Endodermal cell (in vitro differentiated cells): ENCODE results near the gene RAPGEF4. TPM values are rescaled to one million over a fixed set of nuclear protein-coding genes. Genes with fewer than 3 reads are reported as not detected.
A peak's percentile ranks its signal among the peaks of the same experiment; 100 is the strongest.

Experiments
- DNase-seq: peaks from one replicate; pipeline ENCODE4 v3.0.0-alpha.2; 2017
- H3K27ac ChIP-seq: 2 replicates; pipeline ENCODE4 v1.5.1; 2013; ENCODE audit warnings: mild to moderate bottlenecking, low read depth, low read length, moderate library complexity
- H3K27me3 ChIP-seq: 2 replicates; pipeline ENCODE4 v1.6.1; 2013; ENCODE audit warnings: mild to moderate bottlenecking, low read length, moderate library complexity; ENCODE audit not compliant: insufficient read depth, control insufficient read depth, poor library complexity, severe bottlenecking
- H3K36me3 ChIP-seq: 2 replicates; pipeline ENCODE4 v1.7.0; 2013; ENCODE audit warnings: mild to moderate bottlenecking, low read length, moderate library complexity; ENCODE audit not compliant: control insufficient read depth, insufficient read depth
- H3K4me1 ChIP-seq: one replicate; pipeline ENCODE4 v1.7.0; 2013; ENCODE audit warnings: low read length; ENCODE audit not compliant: control insufficient read depth, insufficient read depth
- H3K4me3 ChIP-seq: 2 replicates; pipeline ENCODE4 v1.5.1; 2013; ENCODE audit warnings: mild to moderate bottlenecking, low read length, moderate library complexity
- H3K9ac ChIP-seq: 2 replicates; pipeline ENCODE4 v1.6.1; 2013; ENCODE audit warnings: mild to moderate bottlenecking, low read length, moderate library complexity; ENCODE audit not compliant: poor library complexity, severe bottlenecking; ENCODE audit errors: extremely low read depth
- H3K9me3 ChIP-seq: 2 replicates; pipeline ENCODE4 v1.6.1; 2013; ENCODE audit warnings: mild to moderate bottlenecking, low read length, moderate library complexity; ENCODE audit not compliant: control insufficient read depth
- H3K27ac Mint-ChIP-seq: 2 replicates; pipeline ENCODE4 v1.8.0; 2020; ENCODE audit warnings: mixed read lengths
- H3K27me3 Mint-ChIP-seq: 2 replicates; pipeline ENCODE4 v1.8.0; 2021; ENCODE audit warnings: mild to moderate bottlenecking, mixed read lengths; ENCODE audit not compliant: insufficient read depth
- H3K36me3 Mint-ChIP-seq: 2 replicates; pipeline ENCODE4 v1.8.0; 2020; ENCODE audit warnings: low read depth, mixed read lengths
- H3K4me1 Mint-ChIP-seq: 2 replicates; pipeline ENCODE4 v1.8.0; 2020; ENCODE audit warnings: mixed read lengths
- H3K4me3 Mint-ChIP-seq: 2 replicates; pipeline ENCODE4 v1.8.0; 2020; ENCODE audit warnings: mild to moderate bottlenecking, moderate library complexity, mixed read lengths
- H3K9me3 Mint-ChIP-seq: 2 replicates; pipeline ENCODE4 v1.8.0; 2020; ENCODE audit warnings: mild to moderate bottlenecking, mixed read lengths
- CTCF ChIP-seq: fragments of 200-600 bp; sonication (generic); conservative IDR thresholded peaks from 2 replicates; pipeline ENCODE4 v1.5.0; 2021; ENCODE audit warnings: antibody characterized with exemption, mild to moderate bottlenecking
- WGBS, 2 experiments: methylation state at CpG; one replicate each; pipeline versions ENCODE4 v1.1.5 to v1.1.7; 2013; ENCODE audit warnings: missing lambda C conversion rate in 2 of 2, mixed read lengths in 1 of 2; ENCODE audit not compliant: insufficient coverage in 1 of 2, insufficient read length in 1 of 2; 5-methylcytosine and 5-hydroxymethylcytosine counted together
- total RNA-seq, 2 donors: library from RNA; stranded (reverse); fragmentation: NEBNext Ultra II Directional in 1 of 2; extraction: Animal tissue kit (Norgen Biotek cat#: 25700) in 1 of 2; gene quantifications; 2 replicates in 1 of 2; 3 replicates in 1 of 2; pipeline ENCODE4 v1.2.1, GENCODE V29; 2021

Gene RAPGEF4
- total RNA-seq, 2 donors from 2014 or later: 0.77 to 0.88 TPM

DNA sequence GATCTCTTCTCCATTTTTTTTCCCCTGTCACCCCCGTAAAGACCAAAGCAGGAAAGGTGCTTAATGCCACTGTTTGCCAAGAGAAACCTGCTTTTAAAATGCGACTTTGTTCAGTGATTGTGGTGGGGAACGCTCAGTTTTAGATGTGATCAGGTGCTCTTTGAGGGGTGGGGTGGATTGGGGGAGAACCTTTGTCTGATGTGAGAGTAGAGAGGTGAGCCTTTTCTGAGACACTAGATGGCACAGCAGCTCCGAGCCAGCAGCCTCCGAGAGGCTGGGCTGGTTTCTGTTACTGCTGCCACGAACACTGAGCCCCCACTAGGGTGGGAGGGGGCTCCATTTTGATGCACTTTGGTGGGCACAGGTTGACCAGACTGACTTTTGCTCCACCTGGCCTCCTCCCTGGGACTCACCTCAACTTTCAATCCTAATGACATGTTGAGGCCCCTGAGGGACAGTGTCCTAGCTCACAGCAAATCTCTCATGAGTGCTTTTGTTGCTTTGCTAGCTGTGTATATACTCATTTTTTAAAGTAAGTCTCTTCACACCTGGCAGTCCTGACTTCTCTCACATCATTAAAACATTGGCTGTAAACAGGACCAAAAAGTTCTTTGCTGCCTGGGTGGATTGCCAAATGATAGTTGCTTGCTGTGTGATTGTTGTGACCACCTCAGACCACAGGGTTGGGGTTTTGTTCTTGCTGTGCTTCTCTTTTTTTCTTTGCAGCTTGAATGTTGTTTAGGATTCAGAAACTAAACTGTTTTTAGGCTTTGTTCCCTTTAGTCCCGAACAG is 241.8 kb downstream of the RAPGEF4 start:
- Histone ChIP-seq H3K4me3 (no peak overlapping the region), H3K9ac (no peak overlapping the region), H3K9me3 (no peaks in the 10 kb centered on the region), H3K36me3 (no peaks in the 10 kb centered on the region), H3K4me1 (no peaks in the 10 kb centered on the region), H3K27me3 (no peaks in the 10 kb centered on the region), H3K27ac (no peak overlapping the region)
- Mint-ChIP-seq H3K9me3 (no peaks in the 10 kb centered on the region), H3K36me3 (no peaks in the 10 kb centered on the region), H3K4me1 (peaks cover 16% of the 10 kb centered on the region), H3K4me3 (no peak overlapping the region), H3K27me3 (peaks cover 3% of the 10 kb centered on the region), H3K27ac (no peak overlapping the region)
- peak; percentile 51 for TF ChIP-seq CTCF
- DNase-seq: peak; percentile 61
- 51 to 73% methylated on average over 2 to 7 of the region's 7 CpGs for WGBS, 2 experiments

DNA sequence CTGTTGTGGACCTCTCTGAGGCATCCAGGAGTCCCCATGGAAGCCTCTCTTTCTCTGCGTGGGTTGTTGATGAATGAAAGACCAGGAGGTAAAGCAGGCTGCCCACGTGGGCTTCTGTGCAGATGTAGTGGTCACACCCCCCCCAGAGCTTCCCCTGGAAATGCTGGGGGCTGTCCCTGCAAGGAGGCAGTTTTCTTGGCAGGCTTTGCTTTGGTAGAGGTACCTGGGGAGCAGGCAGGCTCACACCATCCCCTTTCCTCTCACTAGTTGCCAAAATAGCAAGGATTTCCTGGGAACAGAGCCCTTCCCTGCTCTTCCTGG is 242.4 kb downstream of the RAPGEF4 start:
- H3K4me3 ChIP-seq: no peak overlapping the region
- no peak overlapping the region for H3K9ac ChIP-seq
- no peaks in the 10 kb centered on the region for H3K36me3 ChIP-seq
- no peak for DNase-seq
- no peak for TF ChIP-seq CTCF
- H3K27me3 ChIP-seq: no peaks in the 10 kb centered on the region
- H3K9me3 Mint-ChIP-seq: no peaks in the 10 kb centered on the region
- H3K36me3 Mint-ChIP-seq: no peaks in the 10 kb centered on the region
- H3K4me3 Mint-ChIP-seq: no peak overlapping the region
- WGBS, 2 experiments: 56% methylated on average over 2 of the region's 2 CpGs; no CpG with 5 or more reads in 1 of the 2 experiments
- no peaks in the 10 kb centered on the region for H3K9me3 ChIP-seq
- H3K27ac Mint-ChIP-seq: no peak overlapping the region
- H3K27ac ChIP-seq: no peak overlapping the region
- H3K27me3 Mint-ChIP-seq: peaks cover 3% of the 10 kb centered on the region
- no peaks in the 10 kb centered on the region for H3K4me1 ChIP-seq
- H3K4me1 Mint-ChIP-seq: peaks cover 16% of the 10 kb centered on the region

GRCh38 chr2:172985139-172985892 is 249.7 kb downstream of the RAPGEF4 start:
- Mint-ChIP-seq H3K4me3 (no peak overlapping the region), H3K9me3 (no peaks in the 10 kb centered on the region), H3K36me3 (no peaks in the 10 kb centered on the region), H3K27ac (no peak overlapping the region), H3K27me3 (peaks cover 3% of the 10 kb centered on the region), H3K4me1 (peaks cover 5% of the 10 kb centered on the region)
- 86 to 94% methylated on average over 6 to 12 of the region's 12 CpGs for WGBS, 2 experiments
- H3K9me3 ChIP-seq: no peaks in the 10 kb centered on the region
- no peak for DNase-seq
- no peaks in the 10 kb centered on the region for H3K4me1 ChIP-seq
- no peak for TF ChIP-seq CTCF
- H3K27ac ChIP-seq: no peak overlapping the region
- no peak overlapping the region for H3K9ac ChIP-seq
- H3K36me3 ChIP-seq: no peaks in the 10 kb centered on the region
- H3K4me3 ChIP-seq: no peak overlapping the region
- no peaks in the 10 kb centered on the region for H3K27me3 ChIP-seq
